Activated effector memory CD4-positive, alpha-beta T cell treated with Interleukin-2 at 50 U/mL for 16 hours (primary cell): ENCODE measurements around the gene CDYL2.

ENCODE experiments used
- DNase-seq: peaks from one replicate; pipeline ENCODE4 v3.0.0-alpha.2; 2020

CDYL2 gene

GRCh38 chr16:80586476-80586875 is 217.9 kb downstream of the CDYL2 start:
- no peak for DNase-seq

GRCh38 chr16:80585764-80586163 is 218.6 kb downstream of the CDYL2 start:
- DNase-seq, result no peak

GRCh38 chr16:80583466-80583865 is 220.9 kb downstream of the CDYL2 start:
- no peak for DNase-seq

- DNase-seq, result peak; percentile 56
Measured at GRCh38 chr16:80580109-80580832, 224.1 kb downstream of the CDYL2 start.

- DNase-seq, result no peak
Measured at GRCh38 chr16:80577485-80578280, 226.7 kb downstream of the CDYL2 start.

- no peak for DNase-seq
Measured at GRCh38 chr16:80576343-80576912, 228.0 kb downstream of the CDYL2 start.

GRCh38 chr16:80573700-80574120 is 230.7 kb downstream of the CDYL2 start:
- no peak for DNase-seq

GRCh38 chr16:80570106-80570478 is 234.3 kb downstream of the CDYL2 start:
- no peak for DNase-seq

GRCh38 chr16:80569440-80570105 is 234.8 kb downstream of the CDYL2 start:
- peak; percentile 39 for DNase-seq

- DNase-seq, result no peak
Measured at GRCh38 chr16:80564394-80564793, 240.0 kb downstream of the CDYL2 start.

GRCh38 chr16:80563066-80563465 is 241.3 kb downstream of the CDYL2 start:
- DNase-seq, result no peak

- DNase-seq, result no peak
Measured at GRCh38 chr16:80559369-80559768, 245.0 kb downstream of the CDYL2 start.

- DNase-seq, result no peak
Measured at GRCh38 chr16:80557037-80557436, 247.4 kb downstream of the CDYL2 start.

- DNase-seq, result no peak
Measured at GRCh38 chr16:80556481-80556880, 247.9 kb downstream of the CDYL2 start.

- no peak for DNase-seq
Measured at GRCh38 chr16:80554033-80554432, 250.4 kb downstream of the CDYL2 start.

GRCh38 chr16:80552277-80552676 is 252.1 kb downstream of the CDYL2 start:
- DNase-seq, result no peak
